Measurements from ENCODE around the gene JAK3. TPM values are rescaled to one million over a fixed set of nuclear protein-coding genes. Genes with fewer than 3 reads are reported as not detected.

Gene JAK3
- polyA plus RNA-seq, 1 donor: 9.9 TPM

GRCh38 chr19:17821190-17821589 is 26.6 kb downstream of the JAK3 start, which contains the start of gene INSL3:
Gene INSL3 (minus strand): TSS chr19:17821519. CDS start chr19:17821506, 13 bp downstream.
- no CpG with 5 or more reads among the region's 34 CpGs for WGBS (ENCODE audit: insufficient coverage, low lambda C conversion rate)
- no peaks in the 10 kb centered on the region for H3K27me3 ChIP-seq (ENCODE audit: control insufficient read depth, insufficient read depth, low read length)
- H3K4me3 ChIP-seq (ENCODE audit: low read length): no peak within 1 kb of the TSS
- DNase-seq: no peak
- H3K36me3 ChIP-seq (ENCODE audit: control insufficient read depth, insufficient read depth, low read length): no peaks in the 10 kb centered on the region
- no peak within 1 kb of the TSS for H3K27ac ChIP-seq (ENCODE audit: low read length)
- H3K4me1 ChIP-seq (ENCODE audit: control insufficient read depth, insufficient read depth, low read length): no peaks in the 10 kb centered on the region
- H3K9me3 ChIP-seq (ENCODE audit: control insufficient read depth, low read depth, low read length): no peaks in the 10 kb centered on the region

GRCh38 chr19:17817668-17818363 is 30.0 kb downstream of the JAK3 start:
- no peaks in the 10 kb centered on the region for H3K4me1 ChIP-seq (ENCODE audit: control insufficient read depth, insufficient read depth, low read length)
- peaks cover under 1% of the 10 kb centered on the region for H3K36me3 ChIP-seq (ENCODE audit: control insufficient read depth, insufficient read depth, low read length)
- DNase-seq: no peak
- no peak overlapping the region for H3K4me3 ChIP-seq (ENCODE audit: low read length)
- no peaks in the 10 kb centered on the region for H3K27me3 ChIP-seq (ENCODE audit: control insufficient read depth, insufficient read depth, low read length)
- no peak overlapping the region for H3K27ac ChIP-seq (ENCODE audit: low read length)
- H3K9me3 ChIP-seq (ENCODE audit: control insufficient read depth, low read depth, low read length): no peaks in the 10 kb centered on the region
- no CpG with 5 or more reads among the region's 13 CpGs for WGBS (ENCODE audit: insufficient coverage, low lambda C conversion rate)

GRCh38 chr19:17812099-17812498 is 35.7 kb downstream of the JAK3 start:
- Histone ChIP-seq H3K27me3 (ENCODE audit: control insufficient read depth, insufficient read depth, low read length) (no peaks in the 10 kb centered on the region), H3K27ac (ENCODE audit: low read length) (no peak overlapping the region), H3K9me3 (ENCODE audit: control insufficient read depth, low read depth, low read length) (no peaks in the 10 kb centered on the region), H3K4me3 (ENCODE audit: low read length) (no peak overlapping the region), H3K4me1 (ENCODE audit: control insufficient read depth, insufficient read depth, low read length) (no peaks in the 10 kb centered on the region), H3K36me3 (ENCODE audit: control insufficient read depth, insufficient read depth, low read length) (peaks cover 42% of the 10 kb centered on the region)
- DNase-seq: no peak
- WGBS (ENCODE audit: insufficient coverage, low lambda C conversion rate): no CpG with 5 or more reads among the region's 5 CpGs

DNA sequence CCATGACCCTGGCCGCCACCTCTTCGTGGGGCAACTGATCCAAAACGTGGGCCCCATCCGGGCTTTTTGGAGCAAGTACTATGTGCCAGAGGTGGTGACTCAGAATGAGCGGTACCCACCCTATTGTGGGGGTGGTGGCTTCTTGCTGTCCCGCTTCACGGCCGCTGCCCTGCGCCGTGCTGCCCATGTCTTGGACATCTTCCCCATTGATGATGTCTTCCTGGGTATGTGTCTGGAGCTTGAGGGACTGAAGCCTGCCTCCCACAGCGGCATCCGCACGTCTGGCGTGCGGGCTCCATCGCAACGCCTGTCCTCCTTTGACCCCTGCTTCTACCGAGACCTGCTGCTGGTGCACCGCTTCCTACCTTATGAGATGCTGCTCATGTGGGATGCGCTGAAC is 36.1 kb downstream of the JAK3 start:
- Histone ChIP-seq H3K27me3 (ENCODE audit: control insufficient read depth, insufficient read depth, low read length) (no peaks in the 10 kb centered on the region), H3K4me3 (ENCODE audit: low read length) (no peak overlapping the region), H3K4me1 (ENCODE audit: control insufficient read depth, insufficient read depth, low read length) (no peaks in the 10 kb centered on the region), H3K27ac (ENCODE audit: low read length) (no peak overlapping the region), H3K9me3 (ENCODE audit: control insufficient read depth, low read depth, low read length) (no peaks in the 10 kb centered on the region), H3K36me3 (ENCODE audit: control insufficient read depth, insufficient read depth, low read length) (peaks cover 42% of the 10 kb centered on the region)
- no CpG with 5 or more reads among the region's 20 CpGs for WGBS (ENCODE audit: insufficient coverage, low lambda C conversion rate)
- DNase-seq: no peak

DNA sequence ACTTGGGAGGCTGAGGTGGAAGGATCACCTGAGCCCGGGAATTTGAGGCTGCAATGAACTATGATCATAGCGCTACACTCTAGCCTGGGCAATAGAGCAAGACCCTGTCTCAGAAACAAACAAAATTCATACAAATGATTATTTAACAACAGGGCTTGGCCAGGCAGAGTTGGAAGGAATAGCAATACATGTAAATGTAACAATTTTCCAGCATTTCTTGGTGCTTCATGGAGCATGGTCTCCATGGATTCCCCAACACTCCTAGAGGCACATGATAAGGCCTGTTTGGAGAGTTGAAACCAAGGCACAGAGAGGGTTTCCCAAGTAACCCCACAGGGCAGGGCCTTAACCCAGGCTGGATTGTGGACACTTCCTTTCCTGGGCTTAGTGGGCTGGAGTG is 36.7 kb downstream of the JAK3 start:
- no peaks in the 10 kb centered on the region for H3K4me1 ChIP-seq (ENCODE audit: control insufficient read depth, insufficient read depth, low read length)
- no CpG with 5 or more reads among the region's 2 CpGs for whole genome bisulfite sequencing (ENCODE audit: insufficient coverage, low lambda C conversion rate)
- H3K36me3 ChIP-seq (ENCODE audit: control insufficient read depth, insufficient read depth, low read length): peaks cover 46% of the 10 kb centered on the region
- no peak overlapping the region for H3K27ac ChIP-seq (ENCODE audit: low read length)
- no peaks in the 10 kb centered on the region for H3K9me3 ChIP-seq (ENCODE audit: control insufficient read depth, low read depth, low read length)
- no peak for DNase-seq
- no peak overlapping the region for H3K4me3 ChIP-seq (ENCODE audit: low read length)
- no peaks in the 10 kb centered on the region for H3K27me3 ChIP-seq (ENCODE audit: control insufficient read depth, insufficient read depth, low read length)

DNA sequence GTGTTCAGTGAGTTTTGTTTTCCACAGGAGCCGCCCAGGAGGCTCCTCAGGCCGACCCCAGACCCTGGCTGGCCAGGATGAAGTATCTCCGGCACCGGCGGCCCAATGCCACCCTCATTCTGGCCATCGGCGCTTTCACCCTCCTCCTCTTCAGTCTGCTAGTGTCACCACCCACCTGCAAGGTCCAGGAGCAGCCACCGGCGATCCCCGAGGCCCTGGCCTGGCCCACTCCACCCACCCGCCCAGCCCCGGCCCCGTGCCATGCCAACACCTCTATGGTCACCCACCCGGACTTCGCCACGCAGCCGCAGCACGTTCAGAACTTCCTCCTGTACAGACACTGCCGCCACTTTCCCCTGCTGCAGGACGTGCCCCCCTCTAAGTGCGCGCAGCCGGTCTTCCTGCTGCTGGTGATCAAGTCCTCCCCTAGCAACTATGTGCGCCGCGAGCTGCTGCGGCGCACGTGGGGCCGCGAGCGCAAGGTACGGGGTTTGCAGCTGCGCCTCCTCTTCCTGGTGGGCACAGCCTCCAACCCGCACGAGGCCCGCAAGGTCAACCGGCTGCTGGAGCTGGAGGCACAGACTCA is 40.0 kb downstream of the JAK3 start:
- WGBS (ENCODE audit: insufficient coverage, low lambda C conversion rate): no CpG with 5 or more reads among the region's 38 CpGs
- H3K36me3 ChIP-seq (ENCODE audit: control insufficient read depth, insufficient read depth, low read length): peaks cover 46% of the 10 kb centered on the region
- H3K4me1 ChIP-seq (ENCODE audit: control insufficient read depth, insufficient read depth, low read length): no peaks in the 10 kb centered on the region
- H3K27ac ChIP-seq (ENCODE audit: low read length): no peak overlapping the region
- no peak for DNase-seq
- no peak overlapping the region for H3K4me3 ChIP-seq (ENCODE audit: low read length)
- no peaks in the 10 kb centered on the region for H3K27me3 ChIP-seq (ENCODE audit: control insufficient read depth, insufficient read depth, low read length)
- H3K9me3 ChIP-seq (ENCODE audit: control insufficient read depth, low read depth, low read length): no peaks in the 10 kb centered on the region

GRCh38 chr19:17806945-17807344 is 40.8 kb downstream of the JAK3 start:
- Histone ChIP-seq H3K4me3 (ENCODE audit: low read length) (no peak overlapping the region), H3K4me1 (ENCODE audit: control insufficient read depth, insufficient read depth, low read length) (no peaks in the 10 kb centered on the region), H3K36me3 (ENCODE audit: control insufficient read depth, insufficient read depth, low read length) (peaks cover 43% of the 10 kb centered on the region), H3K27ac (ENCODE audit: low read length) (no peak overlapping the region), H3K9me3 (ENCODE audit: control insufficient read depth, low read depth, low read length) (no peaks in the 10 kb centered on the region), H3K27me3 (ENCODE audit: control insufficient read depth, insufficient read depth, low read length) (no peaks in the 10 kb centered on the region)
- no CpG with 5 or more reads among the region's 3 CpGs for WGBS (ENCODE audit: insufficient coverage, low lambda C conversion rate)
- no peak for DNase-seq

DNA sequence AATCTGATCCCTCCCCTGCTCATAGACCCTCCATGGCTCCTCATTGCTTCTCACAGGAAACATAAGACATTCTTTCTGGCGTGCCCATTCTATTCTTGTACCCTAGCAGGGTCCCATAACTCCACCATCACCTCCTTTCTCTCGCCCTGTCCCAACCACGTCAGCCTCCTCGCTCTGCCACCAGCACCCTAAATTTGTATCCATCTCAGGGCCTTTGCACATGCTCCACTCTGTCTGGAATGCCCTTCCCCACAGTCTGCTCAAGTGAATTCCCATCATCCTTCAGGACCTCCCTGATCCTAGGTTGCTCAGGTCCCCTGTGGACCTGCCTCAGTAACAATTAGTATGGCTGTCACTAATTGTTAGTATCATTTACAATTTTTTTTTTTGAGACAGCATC is 42.4 kb downstream of the JAK3 start:
- Histone ChIP-seq H3K27me3 (ENCODE audit: control insufficient read depth, insufficient read depth, low read length) (no peaks in the 10 kb centered on the region), H3K36me3 (ENCODE audit: control insufficient read depth, insufficient read depth, low read length) (peaks cover 32% of the 10 kb centered on the region)
- WGBS (ENCODE audit: insufficient coverage, low lambda C conversion rate): no CpG with 5 or more reads among the region's 4 CpGs

DNA sequence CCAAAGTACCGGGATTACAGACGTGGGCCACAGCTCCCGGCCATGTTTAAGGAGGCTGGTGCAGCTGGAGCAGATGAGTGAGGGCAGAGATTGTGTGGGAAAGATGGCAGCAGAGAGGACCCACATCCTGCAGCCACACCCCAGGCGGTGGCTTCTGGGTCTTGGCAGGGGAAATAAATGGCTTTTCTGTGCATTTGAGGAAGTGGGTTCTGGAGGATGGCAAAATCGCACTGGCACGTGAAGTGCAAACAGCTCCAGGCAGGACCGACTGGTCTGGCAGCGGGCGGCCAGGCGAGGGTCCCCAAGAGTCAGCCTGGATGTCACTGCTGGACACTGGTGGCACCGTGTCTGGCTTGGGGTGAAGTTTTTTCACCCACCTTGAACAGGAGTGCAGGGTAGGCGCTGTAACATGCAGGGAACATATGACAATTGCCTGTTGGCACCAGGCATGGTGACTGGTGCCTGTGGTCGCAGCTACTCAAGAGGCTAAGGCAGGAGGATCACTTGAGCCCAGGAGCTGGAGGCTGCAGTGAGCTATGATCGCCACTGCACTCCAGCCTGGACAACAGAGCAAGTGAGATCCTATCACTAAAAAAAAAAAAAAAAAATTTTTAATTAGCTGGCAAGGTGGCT is 44.4 kb downstream of the JAK3 start:
- no peak overlapping the region for H3K4me3 ChIP-seq (ENCODE audit: low read length)
- WGBS (ENCODE audit: insufficient coverage, low lambda C conversion rate): no CpG with 5 or more reads among the region's 14 CpGs
- H3K9me3 ChIP-seq (ENCODE audit: control insufficient read depth, low read depth, low read length): no peaks in the 10 kb centered on the region
- H3K36me3 ChIP-seq (ENCODE audit: control insufficient read depth, insufficient read depth, low read length): peaks cover 26% of the 10 kb centered on the region
- H3K27me3 ChIP-seq (ENCODE audit: control insufficient read depth, insufficient read depth, low read length): no peaks in the 10 kb centered on the region
- no peak overlapping the region for H3K27ac ChIP-seq (ENCODE audit: low read length)
- H3K4me1 ChIP-seq (ENCODE audit: control insufficient read depth, insufficient read depth, low read length): peaks cover 9% of the 10 kb centered on the region
- no peak for DNase-seq

More for the DNA sequence above, 42.4 kb downstream of the JAK3 start:
- DNase-seq: no peak
- Histone ChIP-seq H3K4me1 (ENCODE audit: control insufficient read depth, insufficient read depth, low read length) (no peaks in the 10 kb centered on the region), H3K4me3 (ENCODE audit: low read length) (no peak overlapping the region), H3K9me3 (ENCODE audit: control insufficient read depth, low read depth, low read length) (no peaks in the 10 kb centered on the region), H3K27ac (ENCODE audit: low read length) (no peak overlapping the region)

GRCh38 chr19:17802137-17802858 is 45.5 kb downstream of the JAK3 start:
- H3K36me3 ChIP-seq (ENCODE audit: control insufficient read depth, insufficient read depth, low read length): peaks cover 17% of the 10 kb centered on the region
- H3K4me3 ChIP-seq (ENCODE audit: low read length): no peak overlapping the region
- no peaks in the 10 kb centered on the region for H3K27me3 ChIP-seq (ENCODE audit: control insufficient read depth, insufficient read depth, low read length)
- DNase-seq: no peak
- H3K27ac ChIP-seq (ENCODE audit: low read length): no peak overlapping the region
- WGBS (ENCODE audit: insufficient coverage, low lambda C conversion rate): 100% methylated on average over 1 of the region's 12 CpGs
- no peaks in the 10 kb centered on the region for H3K9me3 ChIP-seq (ENCODE audit: control insufficient read depth, low read depth, low read length)
- peaks cover 16% of the 10 kb centered on the region for H3K4me1 ChIP-seq (ENCODE audit: control insufficient read depth, insufficient read depth, low read length)
